Measurements from ENCODE around the gene DRD1.

DNA sequence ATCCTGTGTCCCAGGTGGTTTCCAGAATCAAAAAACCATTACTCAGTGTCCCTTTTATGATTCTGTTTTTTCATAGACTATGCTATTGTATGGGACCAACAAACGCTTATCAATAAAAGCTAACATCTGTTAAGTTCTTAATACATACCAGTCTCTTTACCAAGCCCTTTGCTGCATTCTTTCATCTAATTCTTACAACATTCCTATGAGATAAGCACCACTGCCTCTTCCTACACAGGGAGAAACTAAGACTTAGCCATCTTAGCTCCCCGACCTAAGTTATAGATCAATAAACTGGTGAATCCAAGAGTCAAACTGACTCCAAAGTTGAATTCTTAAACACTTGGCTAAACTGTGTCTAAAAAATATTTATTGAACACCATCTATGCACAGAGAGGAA, 26.6 kb downstream of the DRD1 start:
- TF ChIP-seq, protein P1, sequence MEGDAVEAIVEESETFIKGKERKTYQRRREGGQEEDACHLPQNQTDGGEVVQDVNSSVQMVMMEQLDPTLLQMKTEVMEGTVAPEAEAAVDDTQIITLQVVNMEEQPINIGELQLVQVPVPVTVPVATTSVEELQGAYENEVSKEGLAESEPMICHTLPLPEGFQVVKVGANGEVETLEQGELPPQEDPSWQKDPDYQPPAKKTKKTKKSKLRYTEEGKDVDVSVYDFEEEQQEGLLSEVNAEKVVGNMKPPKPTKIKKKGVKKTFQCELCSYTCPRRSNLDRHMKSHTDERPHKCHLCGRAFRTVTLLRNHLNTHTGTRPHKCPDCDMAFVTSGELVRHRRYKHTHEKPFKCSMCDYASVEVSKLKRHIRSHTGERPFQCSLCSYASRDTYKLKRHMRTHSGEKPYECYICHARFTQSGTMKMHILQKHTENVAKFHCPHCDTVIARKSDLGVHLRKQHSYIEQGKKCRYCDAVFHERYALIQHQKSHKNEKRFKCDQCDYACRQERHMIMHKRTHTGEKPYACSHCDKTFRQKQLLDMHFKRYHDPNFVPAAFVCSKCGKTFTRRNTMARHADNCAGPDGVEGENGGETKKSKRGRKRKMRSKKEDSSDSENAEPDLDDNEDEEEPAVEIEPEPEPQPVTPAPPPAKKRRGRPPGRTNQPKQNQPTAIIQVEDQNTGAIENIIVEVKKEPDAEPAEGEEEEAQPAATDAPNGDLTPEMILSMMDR (IDR thresholded peaks at IDR 0.05): no peak
- TF ChIP-seq POLR2A (IDR thresholded peaks at IDR 0.05): no peak
